H9 (cell line): ENCODE measurements around the gene IL9. TPM values are rescaled to one million over a fixed set of nuclear protein-coding genes. Genes with fewer than 3 reads are reported as not detected.

ENCODE experiments used
- DNase-seq: peaks from one replicate; pipeline ENCODE4 v3.0.0-alpha.2; 2017
- H2AFZ ChIP-seq: one replicate; pipeline ENCODE4 v1.6.1; 2013; ENCODE audit warnings: mild to moderate bottlenecking, low read length, control low read depth, moderate library complexity
- H2AK5ac ChIP-seq: 2 replicates; pipeline ENCODE4 v1.6.1; 2013; ENCODE audit warnings: low read length, control low read depth, mixed read lengths; ENCODE audit not compliant: insufficient read length
- H2BK120ac ChIP-seq: one replicate; pipeline ENCODE4 v1.6.1; 2013; ENCODE audit warnings: low read depth, mild to moderate bottlenecking, low read length, control low read depth, inconsistent platforms; ENCODE audit not compliant: poor library complexity, severe bottlenecking
- H2BK12ac ChIP-seq: 2 replicates; pipeline ENCODE4 v1.6.1; 2013; ENCODE audit warnings: low read length, control low read depth, mixed read lengths, low read depth; ENCODE audit not compliant: insufficient read length
- H2BK15ac ChIP-seq: 2 replicates; pipeline ENCODE4 v1.6.1; 2013; ENCODE audit warnings: low read depth, low read length, control low read depth
- H2BK20ac ChIP-seq: one replicate; pipeline ENCODE4 v1.6.1; 2013; ENCODE audit warnings: low read depth, mild to moderate bottlenecking, low read length, control low read depth, inconsistent platforms; ENCODE audit not compliant: poor library complexity, severe bottlenecking
- H2BK5ac ChIP-seq: 2 replicates; pipeline ENCODE4 v1.6.1; 2013; ENCODE audit warnings: low read length, control low read depth, mixed read lengths; ENCODE audit not compliant: insufficient read length
- H3K14ac ChIP-seq: 2 replicates; pipeline ENCODE4 v1.6.1; 2013; ENCODE audit warnings: low read length, control low read depth; ENCODE audit not compliant: insufficient read depth
- H3K18ac ChIP-seq: 2 replicates; pipeline ENCODE4 v1.6.1; 2013; ENCODE audit warnings: low read depth, mild to moderate bottlenecking, mixed read lengths, low read length, control low read depth; ENCODE audit not compliant: insufficient read length
- H3K23ac ChIP-seq: 2 replicates; pipeline ENCODE4 v1.6.1; 2013; ENCODE audit warnings: low read length, control low read depth, mixed read lengths, low read depth; ENCODE audit not compliant: insufficient read length
- H3K23me2 ChIP-seq: 2 replicates; pipeline ENCODE4 v1.6.1; 2013; ENCODE audit warnings: low read depth, mild to moderate bottlenecking, mixed read lengths, low read length, control low read depth; ENCODE audit not compliant: insufficient read length, poor library complexity, severe bottlenecking
- H3K27ac ChIP-seq: 2 replicates; pipeline ENCODE4 v1.5.1; 2013; ENCODE audit warnings: low read length, control low read depth, mixed read lengths, low read depth; ENCODE audit not compliant: insufficient read length
- H3K27me3 ChIP-seq: 2 replicates; pipeline ENCODE4 v1.6.1; 2013; ENCODE audit warnings: low read length, control low read depth, inconsistent platforms; ENCODE audit not compliant: insufficient read depth
- H3K4ac ChIP-seq: 2 replicates; pipeline ENCODE4 v1.6.1; 2013; ENCODE audit warnings: low read depth, mild to moderate bottlenecking, control low read depth, inconsistent platforms, low read length, moderate library complexity
- H3K4me1 ChIP-seq: 2 replicates; pipeline ENCODE4 v1.6.1; 2013; ENCODE audit warnings: low read length, control low read depth, inconsistent platforms; ENCODE audit not compliant: insufficient read depth
- H3K4me2 ChIP-seq: 2 replicates; pipeline ENCODE4 v1.6.1; 2013; ENCODE audit warnings: low read length, control low read depth, mixed read lengths; ENCODE audit not compliant: insufficient read length, insufficient read depth
- H3K56ac ChIP-seq: 2 replicates; pipeline ENCODE4 v1.6.1; 2013; ENCODE audit warnings: low read depth, mild to moderate bottlenecking, mixed read lengths, low read length, control low read depth; ENCODE audit not compliant: insufficient read length
- H3K79me1 ChIP-seq: 2 replicates; pipeline ENCODE4 v1.6.1; 2013; ENCODE audit warnings: low read depth, mild to moderate bottlenecking, moderate library complexity, low read length, control low read depth, inconsistent platforms; ENCODE audit not compliant: insufficient read depth, poor library complexity, severe bottlenecking
- H3K79me2 ChIP-seq: 2 replicates; pipeline ENCODE4 v1.6.1; 2013; ENCODE audit warnings: low read length, control low read depth, inconsistent platforms; ENCODE audit not compliant: insufficient read depth
- H3K9ac ChIP-seq: 2 replicates; pipeline ENCODE4 v1.6.1; 2013; ENCODE audit warnings: low read length, control low read depth, mixed read lengths; ENCODE audit not compliant: insufficient read length; ENCODE audit errors: extremely low read depth
- H3K9me3 ChIP-seq: one replicate; pipeline ENCODE4 v1.6.1; 2013; ENCODE audit warnings: low read depth, low read length, inconsistent platforms; ENCODE audit not compliant: control insufficient read depth
- H3T11ph ChIP-seq: one replicate; pipeline ENCODE4 v1.6.1; 2013; ENCODE audit warnings: mild to moderate bottlenecking, low read length, control low read depth, inconsistent platforms
- H4K20me1 ChIP-seq: one replicate; pipeline ENCODE4 v1.6.1; 2013; ENCODE audit not compliant: control insufficient read depth, insufficient read length, insufficient read depth
- H4K5ac ChIP-seq: 2 replicates; pipeline ENCODE4 v1.6.1; 2013; ENCODE audit warnings: low read depth, mild to moderate bottlenecking, mixed read lengths, low read length, control low read depth; ENCODE audit not compliant: insufficient read length
- H4K8ac ChIP-seq: replicated peaks from 2 replicates; pipeline ENCODE4 v1.6.1; 2013; ENCODE audit warnings: low read length, control low read depth, mixed read lengths, low read depth; ENCODE audit not compliant: insufficient read length
- H4K91ac ChIP-seq: 2 replicates; pipeline ENCODE4 v1.6.1; 2013; ENCODE audit warnings: low read depth, mild to moderate bottlenecking, moderate library complexity, mixed read lengths, low read length, control low read depth; ENCODE audit not compliant: insufficient read length
- H3K27ac Mint-ChIP-seq, 3 experiments: 2 replicates in 2 of 3; 3 replicates in 1 of 3; pipeline ENCODE4 v1.8.0; 2020 to 2021; ENCODE audit warnings: mixed read lengths in 3 of 3, mild to moderate bottlenecking in 1 of 3, moderate library complexity in 1 of 3
- H3K27me3 Mint-ChIP-seq: 2 replicates; pipeline ENCODE4 v1.8.0; 2021; ENCODE audit warnings: low read depth, mild to moderate bottlenecking, moderate library complexity, mixed read lengths
- H3K36me3 Mint-ChIP-seq, 3 experiments: 2 replicates in 2 of 3; 3 replicates in 1 of 3; pipeline ENCODE4 v1.8.0; 2020 to 2021; ENCODE audit warnings: low read depth in 3 of 3, mixed read lengths in 3 of 3; ENCODE audit not compliant: insufficient read depth in 1 of 3
- H3K4me1 Mint-ChIP-seq, 2 experiments: 2 replicates each; pipeline ENCODE4 v1.8.0; 2020; ENCODE audit warnings: mixed read lengths in 2 of 2
- H3K4me3 Mint-ChIP-seq, 2 experiments: 2 replicates in 1 of 2; 3 replicates in 1 of 2; pipeline ENCODE4 v1.8.0; 2020 to 2021; ENCODE audit warnings: mild to moderate bottlenecking in 2 of 2, mixed read lengths in 2 of 2, moderate library complexity in 1 of 2
- H3K9me3 Mint-ChIP-seq, 2 experiments: 2 replicates in 1 of 2; 3 replicates in 1 of 2; pipeline ENCODE4 v1.8.0; 2020; ENCODE audit warnings: mild to moderate bottlenecking in 2 of 2, mixed read lengths in 2 of 2, moderate library complexity in 1 of 2
- CTCF ChIP-seq: fragments of 200-600 bp; sonication (generic); conservative IDR thresholded peaks from 3 replicates; pipeline ENCODE4 v1.8.0; 2021; ENCODE audit warnings: antibody characterized with exemption, mild to moderate bottlenecking
- WGBS: extraction: QIAGEN DNeasy Blood & Tissue Kit; methylation state at CpG from one replicate; pipeline ENCODE4 v1.1.7; 2013; ENCODE audit warnings: missing lambda C conversion rate, low lambda C conversion rate, mixed read lengths; ENCODE audit not compliant: insufficient read length; ENCODE audit errors: extremely low coverage; 5-methylcytosine and 5-hydroxymethylcytosine counted together
- total RNA-seq: library from RNA; stranded (reverse); gene quantifications from 2 replicates; pipeline ENCODE4 v1.2.1, GENCODE V29; 2021

Gene IL9
- total RNA-seq, 1 experiment from 2014 or later, result not detected

- H3K14ac ChIP-seq, result no peak overlapping the region
- no peak overlapping the region for H2AFZ ChIP-seq
- no peak overlapping the region for H3K27ac Mint-ChIP-seq
- H3K4me1 Mint-ChIP-seq, result no peaks in the 10 kb centered on the region
- WGBS, result no CpG with 5 or more reads among the region's 3 CpGs
- no peak overlapping the region for H3K4ac ChIP-seq
- no peak overlapping the region for H2BK5ac ChIP-seq
- no peak overlapping the region for H3K18ac ChIP-seq
- H3K23ac ChIP-seq, result no peak overlapping the region
- H3K27me3 Mint-ChIP-seq, result peaks cover 41% of the 10 kb centered on the region
- H3T11ph ChIP-seq, result no peak overlapping the region
- H3K79me2 ChIP-seq, result no peaks in the 10 kb centered on the region
- no peak overlapping the region for H4K5ac ChIP-seq
- no peaks in the 10 kb centered on the region for H3K27me3 ChIP-seq
- H3K27ac ChIP-seq, result no peak overlapping the region
- H3K9me3 Mint-ChIP-seq, result no peaks in the 10 kb centered on the region
- no peaks in the 10 kb centered on the region for H3K23me2 ChIP-seq
- no peak overlapping the region for H3K4me2 ChIP-seq
- no peak overlapping the region for H2BK12ac ChIP-seq
- no peak overlapping the region for H3K4me3 Mint-ChIP-seq
- no peak overlapping the region for H2BK15ac ChIP-seq
- no peak overlapping the region for H4K91ac ChIP-seq
- H2BK120ac ChIP-seq, result no peak overlapping the region
- no peaks in the 10 kb centered on the region for H3K9me3 ChIP-seq
- no peaks in the 10 kb centered on the region for H3K4me1 ChIP-seq
- no peaks in the 10 kb centered on the region for H4K20me1 ChIP-seq
- no peak for DNase-seq
- TF ChIP-seq CTCF, result no peak
- no peak overlapping the region for H3K9ac ChIP-seq
- H3K79me1 ChIP-seq, result no peaks in the 10 kb centered on the region
- H2AK5ac ChIP-seq, result no peak overlapping the region
- no peak overlapping the region for H3K56ac ChIP-seq
- H4K8ac ChIP-seq, result no peak overlapping the region
- H3K36me3 Mint-ChIP-seq, result no peaks in the 10 kb centered on the region
- H2BK20ac ChIP-seq, result no peak overlapping the region
Observed at GRCh38 chr5:135900276-135900675, 4.6 kb upstream of the IL9 start.
